Astrocyte (in vitro differentiated cells and primary cell): ENCODE data around the gene BTN3A1.

Experiments used
- EZH2 ChIP-seq: IDR thresholded peaks from 2 replicates; pipeline ENCODE4 v1.6.1; 2012; ENCODE audit warnings: mild to moderate bottlenecking, low read length, inconsistent platforms; ENCODE audit not compliant: insufficient read depth
- TF ChIP-seq, protein P1 (sequence below): IDR thresholded peaks from 2 replicates; pipeline ENCODE4 v1.5.1; 2011; ENCODE audit warnings: low read depth, mild to moderate bottlenecking, inconsistent platforms, low read length, moderate library complexity; ENCODE audit not compliant: insufficient read depth

- TF ChIP-seq, protein P1, sequence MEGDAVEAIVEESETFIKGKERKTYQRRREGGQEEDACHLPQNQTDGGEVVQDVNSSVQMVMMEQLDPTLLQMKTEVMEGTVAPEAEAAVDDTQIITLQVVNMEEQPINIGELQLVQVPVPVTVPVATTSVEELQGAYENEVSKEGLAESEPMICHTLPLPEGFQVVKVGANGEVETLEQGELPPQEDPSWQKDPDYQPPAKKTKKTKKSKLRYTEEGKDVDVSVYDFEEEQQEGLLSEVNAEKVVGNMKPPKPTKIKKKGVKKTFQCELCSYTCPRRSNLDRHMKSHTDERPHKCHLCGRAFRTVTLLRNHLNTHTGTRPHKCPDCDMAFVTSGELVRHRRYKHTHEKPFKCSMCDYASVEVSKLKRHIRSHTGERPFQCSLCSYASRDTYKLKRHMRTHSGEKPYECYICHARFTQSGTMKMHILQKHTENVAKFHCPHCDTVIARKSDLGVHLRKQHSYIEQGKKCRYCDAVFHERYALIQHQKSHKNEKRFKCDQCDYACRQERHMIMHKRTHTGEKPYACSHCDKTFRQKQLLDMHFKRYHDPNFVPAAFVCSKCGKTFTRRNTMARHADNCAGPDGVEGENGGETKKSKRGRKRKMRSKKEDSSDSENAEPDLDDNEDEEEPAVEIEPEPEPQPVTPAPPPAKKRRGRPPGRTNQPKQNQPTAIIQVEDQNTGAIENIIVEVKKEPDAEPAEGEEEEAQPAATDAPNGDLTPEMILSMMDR, result no peak
- TF ChIP-seq EZH2, result no peak
These were observed 14.5 kb upstream of the BTN3A1 start for GRCh38 chr6:26387565-26387964.
